Measurements from ENCODE around the gene ARHGAP10. TPM values are rescaled to one million over a fixed set of nuclear protein-coding genes. Genes with fewer than 3 reads are reported as not detected.

Gene ARHGAP10
- total and polyA plus RNA-seq, 10 of the 15 experiments (the other 5 are each of a cell fraction or from before 2014, with no cell fraction given): 1.3 to 25.8 (median 17.2) TPM

GRCh38 chr4:147831551-147832171, 99.8 kb downstream of the ARHGAP10 start:
- ChIA-PET POLR2A (no interaction called here), RAD21 (ENCODE audit: unreplicated experiment) (interaction anchor here (1.0 to 1.1 kb wide), 2 partner anchors 35 to 38 kb away, joined by 3 read pairs; no protein-coding TSS in a partner anchor), SMC1A (ENCODE audit: uncharacterized antibody, unreplicated experiment) (interaction anchor here (0.8 to 3.4 kb wide), 3 partner anchors 8 to 94 kb away, joined by 3 to 15 read pairs (median 3); no protein-coding TSS in a partner anchor), CTCF (interaction anchor here (0.6 to 3.0 kb wide), 5 partner anchors 10 to 123 kb away, joined by 3 to 8 read pairs (median 3); no protein-coding TSS in a partner anchor)
- DNase-seq (ENCODE audit: low read depth, low spot score) (no peak), ATAC-seq (no peak), FAIRE-seq (no peak)
- no peak overlapping the region for H3K4me2 ChIP-seq (ENCODE audit: control insufficient read depth, insufficient read depth)
- H4K20me1 ChIP-seq (ENCODE audit: control insufficient read depth, insufficient read depth): no peaks in the 10 kb centered on the region
- TF ChIP-seq CHD2 (IDR thresholded peaks at IDR 0.05; ENCODE audit: borderline replicate concordance, low read depth, low read length) (no peak), HDAC6 (IDR thresholded peaks at IDR 0.05; ENCODE audit: unreplicated experiment) (no peak), USF2 (IDR thresholded peaks at IDR 0.05; ENCODE audit: borderline replicate concordance, low read depth, low read length) (no peak), TCF3 (IDR thresholded peaks at IDR 0.05; ENCODE audit: borderline replicate concordance, insufficient read depth, low read depth, low read length) (no peak), ZSCAN29 (IDR thresholded peaks at IDR 0.05) (no peak), ATF2 (IDR thresholded peaks at IDR 0.05; ENCODE audit: low read length) (no peak), SMAD5 (IDR thresholded peaks at IDR 0.05; ENCODE audit: low read depth) (no peak), IKZF1 (conservative IDR thresholded peaks at IDR 0.05) (no peak), GATAD2B (conservative IDR thresholded peaks at IDR 0.05; ENCODE audit: low read depth) (no peak), MTA3 (IDR thresholded peaks at IDR 0.05; ENCODE audit: borderline replicate concordance, low read length) (no peak), SRF (IDR thresholded peaks at IDR 0.05; ENCODE audit: low read depth in 2 of 2, low read length in 2 of 2) (no peak), NFIC (IDR thresholded peaks at IDR 0.05; ENCODE audit: low read depth, low read length) (no peak), CBX3 (IDR thresholded peaks at IDR 0.05; ENCODE audit: borderline replicate concordance, low read depth) (no peak)
- no peaks in the 10 kb centered on the region for H3K27me3 ChIP-seq (replicated peaks in 1 of 2; ENCODE audit: control insufficient read depth in 2 of 2, insufficient read depth in 2 of 2, low read length in 1 of 2)
- 61% methylated on average over 5 of the region's 5 CpGs for WGBS (ENCODE audit: insufficient coverage, insufficient replicate concordance, low lambda C conversion rate, missing lambda C conversion rate)
- peaks cover 10% of the 10 kb centered on the region for H3K9me3 ChIP-seq (replicated peaks; ENCODE audit: control insufficient read depth, insufficient read depth, low read length)
- no TSS peak for BruUV-seq (replicated peaks)
- peaks cover 2 to 5% of the 10 kb centered on the region in 2 experiments; a peak in 1 of 4 replicates for H3K36me3 ChIP-seq (ENCODE audit: control insufficient read depth in 2 of 2, insufficient read depth in 2 of 2, low read length in 1 of 2)
- H3K9ac ChIP-seq (ENCODE audit: control insufficient read depth, insufficient read depth, low read length): no peak overlapping the region
- in situ Hi-C loops (cut with MboI): no loop called here
- peaks cover 4% of the 10 kb centered on the region for H3K79me2 ChIP-seq (ENCODE audit: control insufficient read depth, insufficient read depth, low read length)
- H3K4me1 ChIP-seq (ENCODE audit: control insufficient read depth, insufficient read depth, low read length): peaks cover 6% of the 10 kb centered on the region; the same call in 1 of the 2 replicates
- no peak overlapping the region for H3K4me3 ChIP-seq
- no peak overlapping the region for H2AFZ ChIP-seq (ENCODE audit: control insufficient read depth, low read depth, low read length)
- intact Hi-C loops (cut with micrococcal nuclease; ENCODE audit: unreplicated experiment): no loop called here
- H3K27ac ChIP-seq (ENCODE audit: control insufficient read depth, insufficient read depth): no peak overlapping the region

Data from GM12878 (cell line).